ENCODE data around the gene WFDC1. TPM values are rescaled to one million over a fixed set of nuclear protein-coding genes. Genes with fewer than 3 reads are reported as not detected.
A peak's percentile ranks its signal among the peaks of the same experiment; 100 is the strongest.

Gene WFDC1
- total and polyA plus RNA-seq, 2 of the 4 experiments (the other 2 are of a cell fraction) = 4.7 to 6.8 TPM

GRCh38 chr16:84275585-84276151 is 19.0 kb upstream of the WFDC1 start:
- Histone ChIP-seq H2AFZ (replicated peaks; ENCODE audit: low read length, poor library complexity) (no peak overlapping the region), H4K5ac (ENCODE audit: low read depth, low read length) (no peak overlapping the region), H3K56ac (ENCODE audit: extremely low read depth, insufficient read depth, low read length) (no peak overlapping the region), H3K4me2 (ENCODE audit: low read depth, low read length) (no peak overlapping the region), H2AK9ac (replicated peaks; ENCODE audit: low read depth, low read length, poor library complexity) (no peak overlapping the region), H2BK20ac (ENCODE audit: low read depth, low read length) (no peak overlapping the region), H4K8ac (ENCODE audit: low read depth in 2 of 2, low read length in 2 of 2) (no peak overlapping the region), H3K9me3 (ENCODE audit: control insufficient read depth, insufficient read depth, low read length) (no peaks in the 10 kb centered on the region; the same call in 1 of the 2 replicates), H2BK15ac (ENCODE audit: low read depth, low read length) (no peak overlapping the region), H3K4ac (ENCODE audit: low read depth, low read length) (no peak overlapping the region), H4K91ac (ENCODE audit: insufficient read depth, low read depth, low read length) (no peak overlapping the region), H3K27ac (ENCODE audit: insufficient read depth, low read length) (no peak overlapping the region), H3K18ac (ENCODE audit: low read depth, low read length) (no peak overlapping the region), H3K27me3 (ENCODE audit: control insufficient read depth, insufficient read depth, low read length) (peaks cover 29% of the 10 kb centered on the region), H2AK5ac (ENCODE audit: low read depth, low read length) (peak overlapping the region; percentile 8; the same call in 1 of the 2 replicates), H3K4me3 (ENCODE audit: insufficient read depth, low read depth, low read length) (no peak overlapping the region), H3K79me1 (ENCODE audit: low read depth in 1 of 2, low read length in 2 of 2) (no peaks in the 10 kb centered on the region), H2BK120ac (ENCODE audit: low read depth, low read length) (no peak overlapping the region), H3K9me1 (ENCODE audit: insufficient read depth, low read length) (no peaks in the 10 kb centered on the region), H3K36me3 (ENCODE audit: control insufficient read depth, insufficient read depth, low read length) (no peaks in the 10 kb centered on the region), H4K20me1 (ENCODE audit: insufficient read depth, low read length) (no peaks in the 10 kb centered on the region), H3K14ac (replicated peaks; ENCODE audit: low read depth, low read length) (no peak overlapping the region), H3K4me1 (ENCODE audit: control insufficient read depth, insufficient read depth, low read length) (no peaks in the 10 kb centered on the region), H2BK5ac (ENCODE audit: low read depth, low read length, poor library complexity, severe bottlenecking) (no peak overlapping the region), H3K23ac (ENCODE audit: low read depth, low read length) (no peak overlapping the region), H3K9ac (ENCODE audit: low read depth, low read length) (no peak overlapping the region)
- CTCF ChIA-PET = interaction anchor here (1.5 to 4.1 kb wide), 2 partner anchors 9 to 32 kb away, joined by 4 to 15 read pairs; no protein-coding TSS in a partner anchor
- ATAC-seq (ENCODE audit: low read depth) = no peak
- TF ChIP-seq BHLHE40 (IDR thresholded peaks at IDR 0.05; ENCODE audit: low read depth, low read length) (no peak), RFX5 (IDR thresholded peaks at IDR 0.05; ENCODE audit: low read depth, low read length) (no peak), MAFK (IDR thresholded peaks at IDR 0.05; ENCODE audit: low read depth, low read length) (no peak), CHD1 (IDR thresholded peaks at IDR 0.05; ENCODE audit: low read depth, low read length) (no peak), MAZ (IDR thresholded peaks at IDR 0.05; ENCODE audit: borderline replicate concordance, low read depth, low read length) (no peak), NFE2L2 (IDR thresholded peaks at IDR 0.05; ENCODE audit: low read depth, low read length) (no peak), CEBPB (IDR thresholded peaks at IDR 0.05; ENCODE audit: low read depth, low read length) (no peak), FOS (IDR thresholded peaks at IDR 0.05; ENCODE audit: low read depth, low read length) (no peak), RCOR1 (IDR thresholded peaks at IDR 0.05; ENCODE audit: insufficient replicate concordance, low read length) (no peak), MXI1 (IDR thresholded peaks at IDR 0.05; ENCODE audit: borderline replicate concordance, low read depth, low read length) (no peak)
- TF ChIP-seq, protein P1, sequence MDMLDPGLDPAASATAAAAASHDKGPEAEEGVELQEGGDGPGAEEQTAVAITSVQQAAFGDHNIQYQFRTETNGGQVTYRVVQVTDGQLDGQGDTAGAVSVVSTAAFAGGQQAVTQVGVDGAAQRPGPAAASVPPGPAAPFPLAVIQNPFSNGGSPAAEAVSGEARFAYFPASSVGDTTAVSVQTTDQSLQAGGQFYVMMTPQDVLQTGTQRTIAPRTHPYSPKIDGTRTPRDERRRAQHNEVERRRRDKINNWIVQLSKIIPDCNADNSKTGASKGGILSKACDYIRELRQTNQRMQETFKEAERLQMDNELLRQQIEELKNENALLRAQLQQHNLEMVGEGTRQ (IDR thresholded peaks at IDR 0.05; ENCODE audit: low read depth, low read length) = no peak
- DNase-seq = no peak
- WGBS, 2 experiments (ENCODE audit: extremely low coverage in 2 of 2, insufficient read length in 1 of 2) = 43 to 100% methylated on average over 1 of the region's 6 CpGs
- intact Hi-C loops (cut with micrococcal nuclease) = no loop called here
- POLR2A ChIA-PET (ENCODE audit: unreplicated experiment) = no interaction called here
- no TSS peak for BruUV-seq (replicated peaks)
- in situ Hi-C loops (cut with MboI; ENCODE audit: low sequenced_read_pairs) = loop anchor here (25.0 kb wide), 2 partner anchors 362 to 437 kb away; partner anchors contain the start of gene KLHL36
- dilution Hi-C loops (cut with HindIII; ENCODE audit: low sequenced_read_pairs, unreplicated experiment) = no loop called here

All from IMR-90 (cell line).